ENCODE results near the gene DAGLA. TPM values are rescaled to one million over a fixed set of nuclear protein-coding genes. Genes with fewer than 3 reads are reported as not detected.

DAGLA gene
- total RNA-seq, 2 experiments from 2014 or later: 0.52 to 0.73 TPM

- TF ChIP-seq, protein P1, sequence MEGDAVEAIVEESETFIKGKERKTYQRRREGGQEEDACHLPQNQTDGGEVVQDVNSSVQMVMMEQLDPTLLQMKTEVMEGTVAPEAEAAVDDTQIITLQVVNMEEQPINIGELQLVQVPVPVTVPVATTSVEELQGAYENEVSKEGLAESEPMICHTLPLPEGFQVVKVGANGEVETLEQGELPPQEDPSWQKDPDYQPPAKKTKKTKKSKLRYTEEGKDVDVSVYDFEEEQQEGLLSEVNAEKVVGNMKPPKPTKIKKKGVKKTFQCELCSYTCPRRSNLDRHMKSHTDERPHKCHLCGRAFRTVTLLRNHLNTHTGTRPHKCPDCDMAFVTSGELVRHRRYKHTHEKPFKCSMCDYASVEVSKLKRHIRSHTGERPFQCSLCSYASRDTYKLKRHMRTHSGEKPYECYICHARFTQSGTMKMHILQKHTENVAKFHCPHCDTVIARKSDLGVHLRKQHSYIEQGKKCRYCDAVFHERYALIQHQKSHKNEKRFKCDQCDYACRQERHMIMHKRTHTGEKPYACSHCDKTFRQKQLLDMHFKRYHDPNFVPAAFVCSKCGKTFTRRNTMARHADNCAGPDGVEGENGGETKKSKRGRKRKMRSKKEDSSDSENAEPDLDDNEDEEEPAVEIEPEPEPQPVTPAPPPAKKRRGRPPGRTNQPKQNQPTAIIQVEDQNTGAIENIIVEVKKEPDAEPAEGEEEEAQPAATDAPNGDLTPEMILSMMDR (IDR thresholded peaks at IDR 0.05): no peak
- peaks cover 16% of the 10 kb centered on the region for H3K4me1 Mint-ChIP-seq (ENCODE audit: low read depth)
- Histone ChIP-seq H3K4me3 (ENCODE audit: low read length) (no peak overlapping the region), H3K36me3 (ENCODE audit: insufficient read depth, low read length) (peaks cover 10% of the 10 kb centered on the region), H3K9me3 (ENCODE audit: control insufficient read depth in 1 of 2, insufficient read depth in 1 of 2, low read length in 2 of 2) (no peaks in the 10 kb centered on the region), H3K27me3 (ENCODE audit: control insufficient read depth in 1 of 2, insufficient read depth in 2 of 2, low read length in 2 of 2) (no peaks in the 10 kb centered on the region), H3K4me1 (ENCODE audit: insufficient read depth, low read length) (peaks cover 22% of the 10 kb centered on the region), H3K27ac (ENCODE audit: low read depth in 1 of 2, low read length in 2 of 2) (no peak overlapping the region)
- peaks cover 11% of the 10 kb centered on the region for H3K36me3 Mint-ChIP-seq (ENCODE audit: low read depth)
- intact Hi-C loops (cut with DNase I, micrococcal nuclease): loop anchor here in 1 of 2 experiments (5.0 kb wide), 1 partner anchor 838 kb away; no protein-coding TSS in a partner anchor
- no peaks in the 10 kb centered on the region for H3K27me3 Mint-ChIP-seq
- H3K9me3 Mint-ChIP-seq: no peaks in the 10 kb centered on the region
- no peak for DNase-seq
- no peak for ATAC-seq (ENCODE audit: poor library complexity)
- ChIA-PET CTCF (no interaction called here), POLR2A (interaction anchor here (1.5 kb wide), 1 partner anchor 13 kb away, joined by 4 read pairs; the partner anchor contains the start of genes FEN1 and TMEM258)
- H3K27ac Mint-ChIP-seq: no peak overlapping the region
- H3K4me3 Mint-ChIP-seq: no peak overlapping the region
Observed at GRCh38 chr11:61779666-61780525, 99.7 kb downstream of the DAGLA start.

- POLR2A ChIA-PET: interaction anchor here (1.5 kb wide), 1 partner anchor 12 kb away, joined by 4 read pairs; the partner anchor contains the start of genes FEN1 and TMEM258
- intact Hi-C loops (cut with DNase I, micrococcal nuclease): loop anchor here in 1 of 2 experiments (5.0 kb wide), 1 partner anchor 838 kb away; no protein-coding TSS in a partner anchor
- H3K27me3 Mint-ChIP-seq: no peaks in the 10 kb centered on the region
Observed at GRCh38 chr11:61780581-61781162, 100.5 kb downstream of the DAGLA start.

DNA sequence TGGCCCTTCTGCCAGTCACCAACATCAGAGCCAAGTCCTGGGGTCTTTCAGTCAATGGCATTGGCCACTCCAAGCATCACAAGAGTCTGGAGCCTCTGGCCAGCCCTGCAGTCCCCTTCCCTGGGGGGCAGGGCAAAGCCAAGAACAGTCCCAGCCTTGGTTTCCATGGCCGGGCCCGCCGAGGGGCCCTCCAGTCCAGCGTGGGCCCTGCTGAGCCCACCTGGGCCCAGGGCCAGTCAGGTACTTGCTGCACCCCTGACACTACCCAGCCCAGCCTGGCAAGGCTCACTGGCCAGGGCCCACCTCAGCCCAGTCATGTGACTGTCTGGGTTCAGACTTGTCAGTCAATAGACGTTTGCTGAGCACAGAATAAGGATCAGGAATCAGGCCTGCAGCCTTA, 101.4 kb downstream of the DAGLA start:
- POLR2A ChIA-PET: interaction anchor here (1.5 kb wide), 1 partner anchor 16 kb away, joined by 4 read pairs; no protein-coding TSS in a partner anchor
- TF ChIP-seq, protein P1 (IDR thresholded peaks at IDR 0.05): no peak
- CTCF ChIA-PET: interaction anchor here (2.0 kb wide), 1 partner anchor 16 kb away, joined by 6 read pairs; no protein-coding TSS in a partner anchor
- Histone ChIP-seq H3K27me3 (ENCODE audit: control insufficient read depth in 1 of 2, insufficient read depth in 2 of 2, low read length in 2 of 2) (no peaks in the 10 kb centered on the region), H3K9me3 (ENCODE audit: control insufficient read depth in 1 of 2, insufficient read depth in 1 of 2, low read length in 2 of 2) (no peaks in the 10 kb centered on the region), H3K36me3 (ENCODE audit: insufficient read depth, low read length) (peaks cover 26% of the 10 kb centered on the region), H3K4me3 (ENCODE audit: low read length) (no peak overlapping the region), H3K4me1 (ENCODE audit: insufficient read depth, low read length) (peaks cover 14% of the 10 kb centered on the region), H3K27ac (ENCODE audit: low read depth in 1 of 2, low read length in 2 of 2) (no peak overlapping the region)
- Mint-ChIP-seq H3K4me1 (ENCODE audit: low read depth) (peaks cover 7% of the 10 kb centered on the region), H3K27ac (no peak overlapping the region), H3K36me3 (ENCODE audit: low read depth) (peaks cover 22% of the 10 kb centered on the region), H3K4me3 (no peak overlapping the region), H3K9me3 (no peaks in the 10 kb centered on the region), H3K27me3 (no peaks in the 10 kb centered on the region)
- intact Hi-C loops (cut with DNase I, micrococcal nuclease): loop anchor here in 1 of 2 experiments (5.0 kb wide), 1 partner anchor 839 kb away; no protein-coding TSS in a partner anchor
- ATAC-seq (ENCODE audit: poor library complexity) (no peak), DNase-seq (no peak)

More at GRCh38 chr11:61780581-61781162, 100.5 kb downstream of the DAGLA start:
- H3K4me1 ChIP-seq (ENCODE audit: insufficient read depth, low read length): peaks cover 22% of the 10 kb centered on the region
- H3K27ac Mint-ChIP-seq: no peak overlapping the region
- H3K36me3 Mint-ChIP-seq (ENCODE audit: low read depth): peaks cover 17% of the 10 kb centered on the region
- H3K9me3 Mint-ChIP-seq: no peaks in the 10 kb centered on the region
- no peak overlapping the region for H3K4me3 ChIP-seq (ENCODE audit: low read length)
- H3K27ac ChIP-seq (ENCODE audit: low read depth in 1 of 2, low read length in 2 of 2): no peak overlapping the region
- no peaks in the 10 kb centered on the region for H3K9me3 ChIP-seq (ENCODE audit: control insufficient read depth in 1 of 2, insufficient read depth in 1 of 2, low read length in 2 of 2)
- H3K27me3 ChIP-seq (ENCODE audit: control insufficient read depth in 1 of 2, insufficient read depth in 2 of 2, low read length in 2 of 2): no peaks in the 10 kb centered on the region
- ATAC-seq (ENCODE audit: poor library complexity) (no peak), DNase-seq (no peak)
- peaks cover 12% of the 10 kb centered on the region for H3K4me1 Mint-ChIP-seq (ENCODE audit: low read depth)
- CTCF ChIA-PET: interaction anchor here (2.0 kb wide), 1 partner anchor 17 kb away, joined by 6 read pairs; no protein-coding TSS in a partner anchor
- no peak overlapping the region for H3K4me3 Mint-ChIP-seq
- TF ChIP-seq, protein P1 (IDR thresholded peaks at IDR 0.05): no peak
- peaks cover 17% of the 10 kb centered on the region for H3K36me3 ChIP-seq (ENCODE audit: insufficient read depth, low read length)

Data from CD4-positive, alpha-beta T cell (primary cell).